A549 (cell line): ENCODE results near the gene CNBD2. TPM values are rescaled to one million over a fixed set of nuclear protein-coding genes. Genes with fewer than 3 reads are reported as not detected.
A peak's percentile ranks its signal among the peaks of the same experiment; 100 is the strongest.
"Not testable (repeated sequence)": the region's sequence is repeated elsewhere in the genome, so short reads cannot be mapped to it uniquely, and the experiment has no call there.

Experiments used
- ATAC-seq, 2 experiments: fragments of 200-7000 bp in 1 of 2; fragments of >200 bp in 1 of 2; cut with Nextera tagmentation in 1 of 2; cut with Tn5 transposase in 1 of 2; 3 replicates each; pipeline versions ENCODE4 v1.8.0 to v1.9.1; 2018 to 2020; ENCODE audit warnings: mild to moderate bottlenecking in 1 of 2, moderate library complexity in 1 of 2
- CTCF ChIA-PET: fragments of 300-600 bp; sonication (Branson Sonifier 250); formaldehyde crosslinking; extraction: SDS; loops from one replicate; lab custom pipeline; 2021; ENCODE audit warnings: antibody characterized with exemption, inconsistent platforms; lab: Yijun Ruan, JAX
- POLR2A ChIA-PET: fragments of 350-600 bp; formaldehyde crosslinking; extraction: SDS; loops from one replicate; lab custom pipeline; 2021; ENCODE audit warnings: antibody characterized with exemption, inconsistent platforms; lab: Yijun Ruan, JAX
- DNase-seq, 2 experiments: peaks; one replicate each; pipeline versions ENCODE4 v3.0.0 to v3.0.0-alpha.2; 2011 to 2016; ENCODE audit warnings: low read depth in 1 of 2, low spot score in 1 of 2
- FAIRE-seq: peaks from 2 replicates; lab custom pipeline; 2011; peaks lifted over from hg19 to GRCh38; lab: Jason Lieb, UNC
- H3K27ac ChIP-seq, 2 experiments: fragments of >200 bp; sonication (Bioruptor Twin); formaldehyde crosslinking; 3 replicates each; pipeline ENCODE4 v1.5.1; 2016 to 2017
- H3K4me1 ChIP-seq: fragments of >200 bp; sonication (Bioruptor Twin); formaldehyde crosslinking; 3 replicates; pipeline ENCODE4 v1.6.1; 2016
- H3K4me2 ChIP-seq: fragments of >200 bp; sonication (Bioruptor Twin); formaldehyde crosslinking; 3 replicates; pipeline ENCODE4 v1.6.1; 2016
- H3K4me3 ChIP-seq: fragments of >200 bp; sonication (Bioruptor Twin); formaldehyde crosslinking; 3 replicates; pipeline ENCODE4 v1.5.1; 2016
- H3K9me3 ChIP-seq: fragments of >200 bp; sonication (Bioruptor Twin); formaldehyde crosslinking; 3 replicates; pipeline ENCODE4 v1.6.1; 2016
- CTCF ChIP-seq: fragments of >200 bp; sonication (Bioruptor Twin); formaldehyde crosslinking; IDR thresholded peaks from 3 replicates; pipeline ENCODE4 v1.5.1; 2016
- EHMT2 ChIP-seq: fragments of 200-600 bp; sonication (generic); IDR thresholded peaks from 2 replicates; pipeline ENCODE4 v1.6.1; 2016; ENCODE audit warnings: antibody characterized with exemption, low read depth, mild to moderate bottlenecking, moderate library complexity
- ELK1 ChIP-seq: fragments of 150-350 bp; IDR thresholded peaks from 2 replicates; pipeline ENCODE4 v1.6.1; 2014; ENCODE audit warnings: low read depth, mild to moderate bottlenecking, low read length
- ESRRA ChIP-seq: fragments of 150-350 bp; IDR thresholded peaks from 2 replicates; pipeline ENCODE4 v1.6.1; 2014; ENCODE audit warnings: mild to moderate bottlenecking, low read length, borderline replicate concordance
- FOSL2 ChIP-seq, 2 experiments: fragments of 450-650 bp in 1 of 2; fragments of >200 bp in 1 of 2; sonication (Bioruptor Twin) in 1 of 2; formaldehyde crosslinking; IDR thresholded peaks; 2 replicates each; pipeline versions ENCODE4 v1.5.0 to v1.6.1; 2016 to 2020; ENCODE audit warnings: mild to moderate bottlenecking in 1 of 2, moderate library complexity in 1 of 2
- GATA3 ChIP-seq: IDR thresholded peaks from 2 replicates; pipeline ENCODE4 v1.6.1; 2012; ENCODE audit warnings: borderline replicate concordance
- HES2 ChIP-seq: fragments of >200 bp; sonication (Bioruptor Twin); formaldehyde crosslinking; IDR thresholded peaks from 2 replicates; pipeline ENCODE4 v1.6.1; 2016
- HOXB13 ChIP-seq: fragments of 250-450 bp; sonication (Bioruptor Pico); IDR thresholded peaks from 2 replicates; pipeline ENCODE4 v1.5.0; 2020; ENCODE audit warnings: low read depth, mild to moderate bottlenecking, moderate library complexity
- KDM1A ChIP-seq: fragments of 200-600 bp; sonication (generic); IDR thresholded peaks from 2 replicates; pipeline ENCODE4 v1.6.1; 2016; ENCODE audit warnings: low read depth, mild to moderate bottlenecking
- MAZ ChIP-seq: fragments of 150-350 bp; IDR thresholded peaks from 2 replicates; pipeline ENCODE4 v1.6.1; 2014; ENCODE audit warnings: antibody characterized with exemption, low read depth, low read length, borderline replicate concordance
- NFE2L2 ChIP-seq: fragments of 150-350 bp; conservative IDR thresholded peaks from 2 replicates; pipeline ENCODE4 v1.6.1; 2014; ENCODE audit warnings: low read length
- PHF8 ChIP-seq: fragments of 200-600 bp; sonication (generic); IDR thresholded peaks from 2 replicates; pipeline ENCODE4 v1.6.1; 2016; ENCODE audit warnings: low read depth, mild to moderate bottlenecking, antibody characterized with exemption, moderate library complexity, borderline replicate concordance
- RARB ChIP-seq: fragments of 250-450 bp; sonication (Bioruptor Pico); IDR thresholded peaks from 2 replicates; pipeline ENCODE4 v1.8.0; 2021; ENCODE audit warnings: mild to moderate bottlenecking, moderate library complexity
- REST ChIP-seq: fragments of 200-600 bp; sonication (generic); IDR thresholded peaks from 2 replicates; pipeline ENCODE4 v1.6.1; 2016; ENCODE audit warnings: antibody characterized with exemption, mild to moderate bottlenecking, moderate library complexity
- SMC3 ChIP-seq: fragments of >200 bp; sonication (Bioruptor Twin); formaldehyde crosslinking; IDR thresholded peaks from 3 replicates; pipeline ENCODE4 v1.6.1; 2018; ENCODE audit warnings: inconsistent platforms
- SREBF2 ChIP-seq: fragments of 450-650 bp; IDR thresholded peaks from 2 replicates; pipeline ENCODE4 v1.6.1; 2014; ENCODE audit warnings: mild to moderate bottlenecking, moderate library complexity
- TP53 ChIP-seq: fragments of 250-450 bp; sonication (Bioruptor Pico); IDR thresholded peaks from 2 replicates; pipeline ENCODE4 v1.5.0; 2021; ENCODE audit warnings: mild to moderate bottlenecking, moderate library complexity
- ZC3H11A ChIP-seq: fragments of 450-650 bp; IDR thresholded peaks from 2 replicates; pipeline ENCODE4 v1.6.1; 2014; ENCODE audit warnings: antibody characterized with exemption, mild to moderate bottlenecking
- ZNF302 ChIP-seq: fragments of 250-450 bp; sonication (Bioruptor Pico); IDR thresholded peaks from 2 replicates; pipeline ENCODE4 v1.9.0; 2021; ENCODE audit warnings: inconsistent platforms, mild to moderate bottlenecking, moderate library complexity
- ZSCAN20 ChIP-seq: fragments of 250-450 bp; sonication (Bioruptor Pico); IDR thresholded peaks from 2 replicates; pipeline ENCODE4 v1.8.0; 2022; ENCODE audit warnings: mild to moderate bottlenecking, moderate library complexity
- WGBS: methylation state at CpG from one replicate; pipeline ENCODE4 v1.1.6; 2017; ENCODE audit errors: missing lambda C conversion rate; 5-methylcytosine and 5-hydroxymethylcytosine counted together
- polyA plus RNA-seq, 4 experiments: library from polyadenylated mRNA; depleted of rRNA in 3 of 4; stranded (reverse); fragments of >200 nt; fragmentation: RNase III in 1 of 4; extraction: RNeasy Plus Mini Kit Qiagen cat#74134 plus additional on column Dnase treatment in 1 of 4; gene quantifications; 2 replicates in 3 of 4; 3 replicates in 1 of 4; pipeline ENCODE4 v1.2.3, GENCODE V29; 2011 to 2017

Gene CNBD2
- polyA plus RNA-seq, 2 of the 4 experiments (the other 2 are of a cell fraction), result 4.3 to 5.4 TPM

GRCh38 chr20:35994994-35995453 lies 26.6 kb downstream of the CNBD2 start (continued):
- TF ChIP-seq TP53 (CRISPR knock-in tag), result no peak
- no peak for TF ChIP-seq REST
- no peak for TF ChIP-seq ESRRA
- no peak for TF ChIP-seq RARB (CRISPR knock-in tag)
- TF ChIP-seq CTCF, result peak; percentile 93
- no peak for TF ChIP-seq GATA3
- no peak for TF ChIP-seq HOXB13 (CRISPR knock-in tag)
- no peak for TF ChIP-seq ZSCAN20 (CRISPR knock-in tag)
- TF ChIP-seq SMC3, result peak; percentile 99
- TF ChIP-seq EHMT2, result no peak
- TF ChIP-seq HES2, result no peak
- TF ChIP-seq ZNF302 (CRISPR knock-in tag), result no peak
- TF ChIP-seq KDM1A, result no peak
- TF ChIP-seq SREBF2, result no peak
- no peak for TF ChIP-seq NFE2L2
- TF ChIP-seq ELK1, result no peak
- no peak for TF ChIP-seq ZC3H11A
- no peak for TF ChIP-seq PHF8
- TF ChIP-seq MAZ, result no peak
- TF ChIP-seq FOSL2 (IDR thresholded peaks at IDR 0.05), result no peak
- no peak for TF ChIP-seq FOSL2 (CRISPR knock-in tag; IDR thresholded peaks at IDR 0.05)

- peaks cover 22% of the 10 kb centered on the region for H3K4me1 ChIP-seq
- not testable (repeated sequence) for H3K9me3 ChIP-seq, H3K4me3 ChIP-seq, DNase-seq, FAIRE-seq, H3K4me2 ChIP-seq, ATAC-seq, H3K27ac ChIP-seq
- WGBS, result 90% methylated on average over 8 of the region's 8 CpGs
- ChIA-PET CTCF (interaction anchor here (0.7 to 21.0 kb wide), 7 partner anchors 11 to 150 kb away, joined by 3 to 516 read pairs (median 19); partner anchors contain the start of gene SCAND1), POLR2A (interaction anchor here (1.3 kb wide), 1 partner anchor 142 kb away, joined by 4 read pairs; no protein-coding TSS in a partner anchor)
Measured at GRCh38 chr20:35996492-35996891, 28.1 kb downstream of the CNBD2 start.

- whole genome bisulfite sequencing, result no CpG with 5 or more reads among the region's 34 CpGs
- POLR2A ChIA-PET, FAIRE-seq, H3K4me2 ChIP-seq, H3K27ac ChIP-seq, H3K9me3 ChIP-seq, ATAC-seq, CTCF ChIA-PET, H3K4me3 ChIP-seq, DNase-seq, H3K4me1 ChIP-seq: not testable (repeated sequence)
Measured at GRCh38 chr20:36001331-36001730, 32.9 kb downstream of the CNBD2 start.
